Endothelial cell of umbilical vein (primary cell): ENCODE results near the gene IFRD2. TPM values are rescaled to one million over a fixed set of nuclear protein-coding genes. Genes with fewer than 3 reads are reported as not detected.

Experiments used
- BruUV-seq: library from RNA; stranded (reverse); fragments of 400-500 nt; replicated peaks from 2 replicates; lab custom pipeline; 2021; lab: Mats Ljungman, UMichigan
- CTCF ChIA-PET: fragments of 300-600, 350-600 bp; sonication (Branson Sonifier 250); formaldehyde crosslinking; loops from one replicate; lab custom pipeline; 2021; ENCODE audit warnings: antibody characterized with exemption, inconsistent platforms; lab: Charles Lee
- POLR2A ChIA-PET: fragments of 300-600, 350-600 bp; sonication (Branson Sonifier 250); formaldehyde crosslinking; loops from one replicate; lab custom pipeline; 2021; ENCODE audit warnings: antibody characterized with exemption, inconsistent platforms; lab: Charles Lee
- DNase-seq: peaks from one replicate; pipeline ENCODE4 v3.0.0-alpha.2; 2011; ENCODE audit warnings: low read depth, low spot score
- FAIRE-seq: peaks from 2 replicates; lab custom pipeline; 2011; peaks lifted over from hg19 to GRCh38; lab: Jason Lieb, UNC
- H2AFZ ChIP-seq: 2 replicates; pipeline ENCODE4 v1.6.0; 2012; ENCODE audit warnings: low read depth, low read length, control low read depth, inconsistent platforms
- H3K27ac ChIP-seq: 2 replicates; pipeline ENCODE4 v1.5.1; 2011; ENCODE audit warnings: low read depth, mild to moderate bottlenecking, control low read depth, low read length, moderate library complexity; ENCODE audit not compliant: insufficient read depth
- H3K27me3 ChIP-seq, 2 experiments: 2 replicates each; pipeline versions ENCODE4 v1.6.0 to v1.6.1; 2011; ENCODE audit warnings: low read length in 2 of 2, mixed read lengths in 1 of 2; ENCODE audit not compliant: control insufficient read depth in 2 of 2, insufficient read depth in 2 of 2
- H3K36me3 ChIP-seq, 2 experiments: 2 replicates in 1 of 2; 3 replicates in 1 of 2; pipeline ENCODE4 v1.5.1; 2011; ENCODE audit warnings: low read length in 2 of 2, mild to moderate bottlenecking in 1 of 2, moderate library complexity in 1 of 2; ENCODE audit not compliant: control insufficient read depth in 2 of 2, insufficient read depth in 2 of 2; ENCODE audit errors: extremely low read depth in 1 of 2
- H3K4me1 ChIP-seq: 3 replicates; pipeline ENCODE4 v1.5.1; 2011; ENCODE audit warnings: mild to moderate bottlenecking, low read length; ENCODE audit not compliant: control insufficient read depth, insufficient read depth; ENCODE audit errors: extremely low read depth
- H3K4me2 ChIP-seq: 2 replicates; pipeline ENCODE4 v1.6.1; 2011; ENCODE audit warnings: low read length, control low read depth, mixed read lengths; ENCODE audit not compliant: insufficient read depth
- H3K4me3 ChIP-seq, 3 experiments: fragments of 200-600 bp in 1 of 3; sonication (generic), shearing (Covaris generic) in 1 of 3; replicated peaks in 1 of 3; 2 replicates each; pipeline ENCODE4 v1.5.1; 2011 to 2016; ENCODE audit warnings: control low read depth in 3 of 3, low read length in 3 of 3, mild to moderate bottlenecking in 2 of 3, inconsistent platforms in 1 of 3, low read depth in 1 of 3, moderate library complexity in 1 of 3; ENCODE audit not compliant: insufficient read depth in 1 of 3
- H3K79me2 ChIP-seq: 2 replicates; pipeline ENCODE4 v1.6.0; 2012; ENCODE audit warnings: low read length, inconsistent platforms; ENCODE audit not compliant: control insufficient read depth, insufficient read depth
- H3K9ac ChIP-seq: replicated peaks from 2 replicates; pipeline ENCODE3; 2011; ENCODE audit warnings: low read length, control low read depth; ENCODE audit not compliant: insufficient read depth; ENCODE audit errors: extremely low read depth
- H3K9me1 ChIP-seq: replicated peaks from 3 replicates; pipeline ENCODE4 v1.6.0; 2011; ENCODE audit warnings: mild to moderate bottlenecking, low read length; ENCODE audit not compliant: control insufficient read depth, insufficient read depth; ENCODE audit errors: extremely low read depth
- H3K9me3 ChIP-seq: replicated peaks from 2 replicates; pipeline ENCODE4 v1.5.1; 2012; ENCODE audit warnings: low read length, inconsistent platforms; ENCODE audit not compliant: control insufficient read depth, insufficient read depth
- H4K20me1 ChIP-seq: replicated peaks from 2 replicates; pipeline ENCODE3; 2011; ENCODE audit warnings: mild to moderate bottlenecking, low read length; ENCODE audit not compliant: control insufficient read depth, insufficient read depth; ENCODE audit errors: extremely low read depth
- CTCF ChIP-seq, 2 donors: IDR thresholded peaks; 1 replicate in 1 of 2; 2 replicates in 1 of 2; pipeline ENCODE4 v1.5.1; 2011; ENCODE audit warnings: low read length in 2 of 2, mild to moderate bottlenecking in 2 of 2, moderate library complexity in 2 of 2, control low read depth in 1 of 2, inconsistent platforms in 1 of 2, low read depth in 1 of 2; ENCODE audit not compliant: insufficient read depth in 1 of 2; ENCODE audit errors: extremely low read depth in 1 of 2
- EZH2 ChIP-seq: IDR thresholded peaks from 2 replicates; pipeline ENCODE4 v1.6.1; 2012; ENCODE audit warnings: borderline replicate concordance, low read depth, mild to moderate bottlenecking, moderate library complexity, low read length, inconsistent platforms; ENCODE audit not compliant: severe bottlenecking
- FOS ChIP-seq: IDR thresholded peaks from 2 replicates; pipeline ENCODE4 v1.6.1; 2011; ENCODE audit warnings: mild to moderate bottlenecking, low read length, moderate library complexity, borderline replicate concordance; ENCODE audit not compliant: insufficient read depth
- MYC ChIP-seq: IDR thresholded peaks from one replicate; pipeline ENCODE4 v1.6.1; 2011; ENCODE audit warnings: mild to moderate bottlenecking, low read depth, low read length
- POLR2A ChIP-seq: IDR thresholded peaks from 2 replicates; pipeline ENCODE4 v1.6.1; 2012; ENCODE audit warnings: low read depth, mild to moderate bottlenecking, control low read depth, low read length
- POLR2AphosphoS5 ChIP-seq: IDR thresholded peaks from 2 replicates; pipeline ENCODE4 v1.6.1; 2012; ENCODE audit warnings: low read depth, mild to moderate bottlenecking, control low read depth, low read length, moderate library complexity; ENCODE audit not compliant: insufficient read depth
- dilution Hi-C: fragments of 300-500 bp; cut with MboI; formaldehyde crosslinking; loops from one replicate; pipeline ENCODE4 v1.15.0; 2019; ENCODE audit warnings: low sequenced_read_pairs; ENCODE audit not compliant: extremely low pct_ligation_motif_present
- intact Hi-C: fragments of 100-400 bp; cut with micrococcal nuclease; formaldehyde crosslinking; loops from one replicate; pipeline ENCODE4 v1.10.0; 2022
- polyA plus RNA-seq, 4 experiments: library from polyadenylated mRNA; depleted of rRNA in 3 of 4; stranded (reverse) in 3 of 4; unstranded in 1 of 4; fragments of >200 nt; gene quantifications; 2 replicates each; pipeline versions ENCODE4 v1.2.1 to v1.2.3, GENCODE V29; 2011 to 2012; ENCODE audit warnings: missing spikeins in 1 of 4
- total RNA-seq: library from RNA; stranded (reverse); gene quantifications from 2 replicates; pipeline ENCODE4 v1.2.3, GENCODE V29; 2021

The IFRD2 gene
- total and polyA plus RNA-seq, 2 donors (not counting 3 experiments of a cell fraction or from before 2014, with no cell fraction given): 99.4 to 111 TPM

GRCh38 chr3:50266017-50266416, 26.2 kb downstream of the IFRD2 start:
- intact Hi-C loops (loop anchor here (10.0 kb wide), 1 partner anchor 141 kb away; no protein-coding TSS in a partner anchor), dilution Hi-C loops (no loop called here)
- Histone ChIP-seq H3K36me3 (no peaks in the 10 kb centered on the region), H4K20me1 (no peaks in the 10 kb centered on the region), H3K4me3 (no peak overlapping the region), H3K4me2 (no peak overlapping the region), H3K9me1 (no peaks in the 10 kb centered on the region), H3K27me3 (peaks cover 3 to 6% of the 10 kb centered on the region in 2 experiments), H3K4me1 (no peaks in the 10 kb centered on the region), H3K9ac (no peak overlapping the region), H3K79me2 (no peaks in the 10 kb centered on the region), H3K9me3 (no peaks in the 10 kb centered on the region), H3K27ac (no peak overlapping the region), H2AFZ (no peak overlapping the region)
- FAIRE-seq: no peak
- BruUV-seq: no TSS peak
- DNase-seq: no peak
- ChIA-PET CTCF (interaction anchor here (0.6 to 1.8 kb wide), 4 partner anchors 19 to 41 kb away, joined by 3 to 12 read pairs (median 4); no protein-coding TSS in a partner anchor), POLR2A (no interaction called here)
- TF ChIP-seq FOS (no peak), MYC (no peak), POLR2AphosphoS5 (no peak), EZH2 (no peak)

- H3K9me1 ChIP-seq: no peaks in the 10 kb centered on the region
- FAIRE-seq (no peak), DNase-seq (no peak)
- H2AFZ ChIP-seq: no peak overlapping the region
- no peak overlapping the region for H3K4me3 ChIP-seq
- TF ChIP-seq CTCF (IDR thresholded peaks at IDR 0.05; ENCODE audit: extremely low read depth in 1 of 2, insufficient read depth in 1 of 2, low read depth in 1 of 2, low read length in 2 of 2) (no peak), POLR2AphosphoS5 (no peak), POLR2A (no peak)
- ChIA-PET CTCF (interaction anchor here (1.8 kb wide), 1 partner anchor 19 kb away, joined by 6 read pairs; no protein-coding TSS in a partner anchor), POLR2A (no interaction called here)
- intact Hi-C loops: loop anchor here (10.0 kb wide), 1 partner anchor 141 kb away; no protein-coding TSS in a partner anchor
- no peaks in the 10 kb centered on the region for H3K79me2 ChIP-seq
- H3K9me3 ChIP-seq: no peaks in the 10 kb centered on the region
- H3K27ac ChIP-seq: no peak overlapping the region
- no peaks in the 10 kb centered on the region for H4K20me1 ChIP-seq
- no TSS peak for BruUV-seq
- H3K4me2 ChIP-seq: no peak overlapping the region
- dilution Hi-C loops: no loop called here
- H3K36me3 ChIP-seq: no peaks in the 10 kb centered on the region
- H3K27me3 ChIP-seq: peaks cover 3 to 6% of the 10 kb centered on the region in 2 experiments
- H3K4me1 ChIP-seq: peaks cover 4% of the 10 kb centered on the region
- no peak overlapping the region for H3K9ac ChIP-seq
Measured at GRCh38 chr3:50265571-50265970, 26.7 kb downstream of the IFRD2 start.
